Loucy (cell line): ENCODE data around the gene HELQ.

ENCODE experiments used
- H2AFZ ChIP-seq: fragments of 200-600 bp; sonication (generic); 2 replicates; pipeline ENCODE4 v1.6.0; 2016; ENCODE audit warnings: antibody characterized with exemption, mild to moderate bottlenecking, low read length, moderate library complexity
- H3F3A ChIP-seq: fragments of 200-600 bp; 2 replicates; pipeline ENCODE4 v1.6.0; 2016; ENCODE audit warnings: antibody characterized with exemption, low read depth, mild to moderate bottlenecking
- H3K27me3 ChIP-seq: fragments of 200-600 bp; sonication (generic); 2 replicates; pipeline ENCODE4 v1.6.1; 2014; ENCODE audit warnings: low read length, mild to moderate bottlenecking; ENCODE audit not compliant: insufficient read depth, poor library complexity, severe bottlenecking
- H3K36me3 ChIP-seq: fragments of 200-600 bp; sonication (generic); 2 replicates; pipeline ENCODE4 v1.6.1; 2016; ENCODE audit warnings: low read length; ENCODE audit not compliant: insufficient read depth
- H3K4me1 ChIP-seq: fragments of 200-600 bp; sonication (generic); 2 replicates; pipeline ENCODE4 v1.5.1; 2014; ENCODE audit warnings: low read length, mild to moderate bottlenecking; ENCODE audit not compliant: insufficient read depth, poor library complexity, severe bottlenecking
- H3K4me2 ChIP-seq: fragments of 200-600 bp; sonication (generic); 2 replicates; pipeline ENCODE4 v1.6.0; 2014; ENCODE audit warnings: antibody characterized with exemption, low read length, low read depth, mild to moderate bottlenecking; ENCODE audit not compliant: poor library complexity, severe bottlenecking
- H3K4me3 ChIP-seq: fragments of 200-600 bp; sonication (generic); 2 replicates; pipeline ENCODE4 v1.5.1; 2014; ENCODE audit warnings: low read length, mild to moderate bottlenecking, mixed read lengths; ENCODE audit not compliant: poor library complexity, severe bottlenecking
- H3K79me2 ChIP-seq: fragments of 200-600 bp; sonication (generic); 2 replicates; pipeline ENCODE4 v1.6.1; 2014; ENCODE audit warnings: low read length; ENCODE audit not compliant: insufficient read depth
- H3K9ac ChIP-seq: fragments of 200-600 bp; sonication (generic); 2 replicates; pipeline ENCODE4 v1.6.0; 2014; ENCODE audit warnings: mild to moderate bottlenecking, low read depth, low read length, moderate library complexity; ENCODE audit not compliant: poor library complexity, severe bottlenecking
- H3K9me2 ChIP-seq: fragments of 200-600 bp; sonication (generic); replicated peaks from 2 replicates; pipeline ENCODE4 v1.6.1; 2016; ENCODE audit warnings: low read depth, low read length, mixed read lengths
- H3K9me3 ChIP-seq: fragments of 200-600 bp; sonication (generic); 2 replicates; pipeline ENCODE4 v1.6.1; 2014; ENCODE audit warnings: mild to moderate bottlenecking, antibody characterized with exemption, low read length, low read depth; ENCODE audit not compliant: insufficient read depth
- H4K20me1 ChIP-seq: fragments of 200-600 bp; sonication (generic); 2 replicates; pipeline ENCODE4 v1.6.0; 2014; ENCODE audit warnings: antibody characterized with exemption, low read length, mild to moderate bottlenecking; ENCODE audit not compliant: insufficient read depth, poor library complexity, severe bottlenecking
- EZH2phosphoT487 ChIP-seq: fragments of 200-600 bp; IDR thresholded peaks from 2 replicates; pipeline ENCODE4 v1.6.1; 2018; ENCODE audit warnings: antibody characterized with exemption, mild to moderate bottlenecking, moderate library complexity, borderline replicate concordance
- TF ChIP-seq, protein P1 (sequence below): fragments of 200-600 bp; sonication (generic); conservative IDR thresholded peaks from 2 replicates; pipeline ENCODE4 v1.5.1; 2014; ENCODE audit warnings: mild to moderate bottlenecking, antibody characterized with exemption, low read length

Gene HELQ

DNA sequence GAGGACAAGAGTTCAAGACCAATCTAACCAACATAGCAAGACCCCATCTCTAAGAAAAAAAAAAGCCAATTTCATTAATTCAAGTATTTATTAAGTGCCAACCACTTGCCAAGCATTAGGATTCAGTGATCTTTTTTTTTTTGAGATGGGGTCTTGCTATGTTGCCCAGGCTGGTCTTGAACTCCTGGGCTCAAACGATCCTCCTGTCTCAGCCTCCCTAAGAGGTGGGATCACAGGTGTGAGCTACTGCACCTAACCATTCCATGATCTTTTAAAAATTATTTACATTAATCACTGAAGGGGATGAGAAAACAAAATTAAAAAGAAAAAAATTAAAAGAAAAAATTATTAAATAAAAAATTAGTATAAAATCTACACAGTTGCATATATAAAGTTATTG, 24.4 kb downstream of the HELQ start:
- Histone ChIP-seq H3K4me1 (peaks cover under 1% of the 10 kb centered on the region), H3K4me2 (no peak overlapping the region), H3K79me2 (no peaks in the 10 kb centered on the region), H4K20me1 (no peaks in the 10 kb centered on the region), H3K9me2 (no peaks in the 10 kb centered on the region), H3K9ac (no peak overlapping the region), H3F3A (no peaks in the 10 kb centered on the region), H3K4me3 (no peak overlapping the region), H2AFZ (no peak overlapping the region), H3K36me3 (peaks cover 8% of the 10 kb centered on the region; the same call in 1 of the 2 replicates), H3K9me3 (no peaks in the 10 kb centered on the region), H3K27me3 (no peaks in the 10 kb centered on the region)
- TF ChIP-seq, protein P1, sequence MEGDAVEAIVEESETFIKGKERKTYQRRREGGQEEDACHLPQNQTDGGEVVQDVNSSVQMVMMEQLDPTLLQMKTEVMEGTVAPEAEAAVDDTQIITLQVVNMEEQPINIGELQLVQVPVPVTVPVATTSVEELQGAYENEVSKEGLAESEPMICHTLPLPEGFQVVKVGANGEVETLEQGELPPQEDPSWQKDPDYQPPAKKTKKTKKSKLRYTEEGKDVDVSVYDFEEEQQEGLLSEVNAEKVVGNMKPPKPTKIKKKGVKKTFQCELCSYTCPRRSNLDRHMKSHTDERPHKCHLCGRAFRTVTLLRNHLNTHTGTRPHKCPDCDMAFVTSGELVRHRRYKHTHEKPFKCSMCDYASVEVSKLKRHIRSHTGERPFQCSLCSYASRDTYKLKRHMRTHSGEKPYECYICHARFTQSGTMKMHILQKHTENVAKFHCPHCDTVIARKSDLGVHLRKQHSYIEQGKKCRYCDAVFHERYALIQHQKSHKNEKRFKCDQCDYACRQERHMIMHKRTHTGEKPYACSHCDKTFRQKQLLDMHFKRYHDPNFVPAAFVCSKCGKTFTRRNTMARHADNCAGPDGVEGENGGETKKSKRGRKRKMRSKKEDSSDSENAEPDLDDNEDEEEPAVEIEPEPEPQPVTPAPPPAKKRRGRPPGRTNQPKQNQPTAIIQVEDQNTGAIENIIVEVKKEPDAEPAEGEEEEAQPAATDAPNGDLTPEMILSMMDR = no peak
- no peak for TF ChIP-seq EZH2phosphoT487

DNA sequence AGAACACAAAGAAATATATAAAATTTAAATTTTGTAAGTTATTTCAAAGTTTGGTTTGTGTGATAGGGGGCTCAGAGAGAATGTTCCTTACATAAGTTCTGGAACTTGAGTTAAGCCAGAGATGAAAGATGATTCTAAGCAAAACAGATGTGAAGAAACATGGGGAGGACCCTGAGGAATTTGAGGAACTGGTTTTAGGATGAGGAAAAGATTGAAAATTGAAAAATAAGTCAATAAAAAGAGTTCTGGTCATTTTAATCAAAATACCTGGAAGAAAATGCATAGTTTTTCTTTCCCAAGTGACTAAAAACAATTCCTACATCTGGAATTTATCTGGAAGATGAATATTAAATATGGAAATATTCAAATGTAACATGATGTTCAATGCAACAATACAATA, 37.4 kb downstream of the HELQ start:
- Histone ChIP-seq H2AFZ (no peak overlapping the region), H3K9ac (no peak overlapping the region), H3F3A (no peaks in the 10 kb centered on the region), H3K4me1 (no peaks in the 10 kb centered on the region), H3K27me3 (no peaks in the 10 kb centered on the region), H3K79me2 (no peaks in the 10 kb centered on the region), H3K4me3 (no peak overlapping the region), H3K36me3 (peaks cover 29% of the 10 kb centered on the region; the same call in 1 of the 2 replicates), H4K20me1 (no peaks in the 10 kb centered on the region), H3K9me3 (no peaks in the 10 kb centered on the region), H3K4me2 (no peak overlapping the region), H3K9me2 (no peaks in the 10 kb centered on the region)
- TF ChIP-seq, protein P1 = no peak
- TF ChIP-seq EZH2phosphoT487 = no peak

DNA sequence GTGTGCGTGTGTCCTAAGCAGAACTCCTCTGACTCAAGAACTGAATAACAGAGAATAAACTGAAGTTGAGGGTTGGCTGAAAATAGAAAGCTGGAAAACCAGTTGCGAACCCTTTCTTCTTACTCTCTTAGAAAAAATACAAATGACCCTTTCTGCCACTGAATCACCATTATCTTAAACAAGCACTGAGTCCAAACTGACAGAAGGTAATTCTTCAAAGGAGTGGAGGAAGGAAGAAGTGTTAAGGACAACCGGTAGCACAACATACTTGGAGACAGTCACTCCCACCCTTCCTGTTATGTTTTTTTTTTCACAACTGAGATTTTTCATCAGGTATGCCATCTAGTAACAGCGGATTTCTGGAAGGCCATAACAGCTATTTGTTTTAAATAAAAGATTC, 38.1 kb downstream of the HELQ start:
- H3K27me3 ChIP-seq = no peaks in the 10 kb centered on the region
- H3K9me3 ChIP-seq = no peaks in the 10 kb centered on the region
- no peak overlapping the region for H2AFZ ChIP-seq
- H3K4me3 ChIP-seq = no peak overlapping the region
- H3F3A ChIP-seq = no peaks in the 10 kb centered on the region
- no peaks in the 10 kb centered on the region for H3K79me2 ChIP-seq
- no peaks in the 10 kb centered on the region for H3K4me1 ChIP-seq
- no peaks in the 10 kb centered on the region for H3K9me2 ChIP-seq
- no peaks in the 10 kb centered on the region for H4K20me1 ChIP-seq
- H3K9ac ChIP-seq = no peak overlapping the region
- H3K36me3 ChIP-seq = peaks cover 28% of the 10 kb centered on the region; the same call in 1 of the 2 replicates
- TF ChIP-seq EZH2phosphoT487 = no peak
- TF ChIP-seq, protein P1 = no peak
- no peak overlapping the region for H3K4me2 ChIP-seq
